T follicular helper cell (primary cell): ENCODE results near the gene TMEM164.

Experiments
- DNase-seq: peaks from one replicate; pipeline ENCODE4 v3.0.0-alpha.2; 2020; ENCODE audit warnings: low read depth

Gene TMEM164

DNA sequence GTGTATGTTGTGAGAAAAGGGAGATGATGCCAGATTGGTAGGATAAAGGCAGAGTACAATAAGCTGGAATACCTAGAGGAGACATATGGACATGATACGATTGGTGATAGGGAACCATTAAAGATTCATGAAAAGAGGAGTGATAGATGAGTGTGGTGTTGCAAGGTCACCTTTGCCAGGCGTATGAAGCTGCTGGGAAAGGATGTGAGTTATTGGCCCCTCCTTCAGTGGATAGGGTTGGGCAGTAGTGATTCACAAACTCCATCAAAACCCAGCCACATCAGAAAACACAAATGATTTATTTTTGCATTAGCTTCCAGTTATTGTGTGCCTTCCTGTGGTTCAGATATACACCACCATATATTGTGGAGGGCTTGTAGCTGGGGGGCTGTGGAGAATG lies 34.3 kb downstream of the TMEM164 start:
- no peak for DNase-seq

DNA sequence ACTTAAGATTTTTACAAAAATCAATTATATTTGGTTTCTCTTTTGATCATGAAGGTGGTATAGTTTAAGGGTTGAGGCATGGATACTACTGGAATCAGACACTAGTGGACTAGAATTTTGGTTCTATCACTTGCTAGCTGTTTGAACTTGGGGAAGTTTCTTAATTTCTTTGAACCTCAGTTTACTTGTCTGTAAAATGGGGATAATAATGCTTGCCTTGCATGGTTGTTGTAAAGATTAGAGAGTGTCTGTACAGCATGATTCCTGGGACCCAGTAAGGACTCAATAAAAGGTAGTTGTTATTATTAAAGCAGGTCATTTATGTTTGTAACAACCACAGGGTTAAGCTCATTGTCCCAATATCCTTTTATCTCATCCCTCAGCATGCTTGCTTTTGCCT lies 36.0 kb downstream of the TMEM164 start:
- DNase-seq: no peak

DNA sequence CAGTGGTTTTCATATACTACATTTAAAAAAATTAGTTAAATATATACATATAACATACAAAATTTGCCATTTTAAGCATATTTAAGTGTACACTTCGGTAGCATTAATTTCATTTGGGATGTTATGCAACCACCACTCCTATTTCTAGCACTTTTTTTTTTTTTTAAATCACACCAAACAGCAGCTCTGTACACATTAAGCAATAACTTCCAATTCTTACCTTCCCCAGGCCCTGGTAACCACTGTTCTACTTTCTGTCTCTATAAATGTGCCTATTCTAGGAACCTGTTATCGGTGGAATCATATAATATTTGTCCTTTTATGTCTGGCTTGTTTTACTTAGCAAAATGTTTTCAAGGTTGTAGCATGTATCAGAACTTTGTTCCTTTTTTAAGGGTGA lies 39.1 kb downstream of the TMEM164 start:
- DNase-seq: no peak

DNA sequence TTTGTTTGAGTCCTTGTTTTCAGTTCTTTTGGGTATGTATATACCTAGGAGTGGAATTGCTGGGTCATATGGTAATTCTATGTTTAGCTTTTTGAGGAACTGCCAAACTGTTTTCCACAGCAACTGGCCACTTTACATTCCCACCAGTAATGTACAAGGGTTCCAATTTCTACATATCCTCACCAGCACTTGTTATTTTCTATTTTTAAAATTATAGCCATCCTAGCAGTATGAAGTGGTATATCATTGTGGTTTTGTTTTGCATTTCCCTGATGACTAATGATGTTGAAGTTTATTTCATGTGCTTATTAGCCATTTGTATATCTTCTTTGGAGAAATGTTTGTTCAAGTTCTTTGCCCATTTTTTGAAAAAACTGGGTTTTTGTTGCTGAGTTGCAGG lies 39.6 kb downstream of the TMEM164 start:
- DNase-seq: no peak

DNA sequence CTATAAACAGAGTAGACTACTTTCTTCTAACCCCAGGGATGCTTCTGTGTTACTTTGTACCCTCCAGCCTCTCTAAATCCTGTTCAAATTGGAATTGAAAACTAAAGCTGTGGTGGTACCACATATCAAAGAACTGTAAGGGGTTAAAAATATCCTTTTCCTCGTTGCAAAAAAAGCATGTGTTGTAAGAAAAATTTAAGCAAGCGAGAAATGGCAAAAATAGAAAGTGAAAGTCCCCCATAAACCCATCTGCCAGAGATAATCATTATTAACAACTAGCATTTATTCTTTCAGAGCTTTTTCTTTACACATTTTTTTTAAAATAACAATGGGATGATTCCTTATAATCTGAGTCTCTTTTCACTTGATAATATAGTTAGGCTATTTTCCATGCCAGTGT lies 40.6 kb downstream of the TMEM164 start:
- DNase-seq: no peak

DNA sequence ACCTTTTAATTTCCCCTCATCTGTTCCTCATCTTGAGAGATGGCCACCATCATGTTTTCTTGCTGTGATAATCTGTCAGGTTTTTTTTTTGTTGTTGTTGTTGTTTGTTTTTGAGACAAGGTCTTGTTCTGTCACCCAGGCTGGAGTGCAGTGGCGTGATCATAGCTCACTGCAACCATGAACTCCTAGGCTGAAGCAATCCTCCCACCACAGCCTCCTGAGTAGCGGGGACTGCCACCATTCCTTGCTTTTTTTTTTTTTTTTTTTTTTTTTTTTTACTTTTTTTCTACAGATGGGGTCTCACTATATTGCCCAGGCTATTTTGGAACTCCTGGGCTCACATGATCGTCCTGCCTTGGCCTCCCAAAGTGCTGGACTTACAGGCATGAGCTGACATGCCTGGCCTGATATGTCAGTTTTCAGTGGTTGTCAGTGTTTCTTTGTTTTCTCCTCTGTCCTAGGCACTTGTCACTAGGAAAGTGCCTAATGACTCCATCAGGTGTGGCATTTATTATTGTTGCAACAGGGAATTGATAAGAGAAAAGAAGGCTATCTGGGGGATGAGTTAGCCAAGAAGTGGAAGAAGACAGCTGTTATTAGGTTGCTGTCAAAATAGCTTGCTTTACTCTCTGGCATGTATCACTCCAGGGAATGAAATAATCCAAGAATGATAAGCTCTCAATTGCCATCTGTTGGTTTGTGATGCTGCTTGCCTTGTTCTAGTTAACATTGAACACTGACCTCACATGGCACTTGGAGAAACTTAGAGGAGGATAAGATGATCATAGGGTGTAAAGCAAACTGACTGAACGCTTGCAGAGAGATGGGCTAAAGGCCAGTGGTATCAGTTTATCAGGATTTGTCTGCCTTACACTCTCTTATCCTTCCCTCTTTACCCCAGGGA lies 41.7 kb downstream of the TMEM164 start:
- DNase-seq: no peak

DNA sequence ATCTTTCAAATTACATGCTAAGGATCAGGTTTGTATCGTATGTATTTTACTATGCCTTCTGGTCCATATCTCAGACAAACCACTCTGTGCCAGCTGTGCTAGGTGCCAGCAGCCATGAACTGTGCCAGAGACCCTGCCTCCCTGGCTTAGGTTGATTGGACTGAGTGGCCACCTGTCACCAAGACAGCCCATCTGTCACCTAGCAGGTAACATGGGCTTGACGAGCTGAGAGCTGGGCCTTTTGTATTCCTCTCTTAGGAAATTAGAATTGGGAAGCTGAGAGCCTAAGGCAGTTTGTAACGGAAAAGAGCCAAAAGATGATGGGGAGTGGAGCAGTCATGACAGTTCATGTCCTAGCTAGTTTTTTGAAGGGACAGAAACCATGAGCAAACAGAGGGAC lies 42.5 kb downstream of the TMEM164 start:
- DNase-seq: no peak

DNA sequence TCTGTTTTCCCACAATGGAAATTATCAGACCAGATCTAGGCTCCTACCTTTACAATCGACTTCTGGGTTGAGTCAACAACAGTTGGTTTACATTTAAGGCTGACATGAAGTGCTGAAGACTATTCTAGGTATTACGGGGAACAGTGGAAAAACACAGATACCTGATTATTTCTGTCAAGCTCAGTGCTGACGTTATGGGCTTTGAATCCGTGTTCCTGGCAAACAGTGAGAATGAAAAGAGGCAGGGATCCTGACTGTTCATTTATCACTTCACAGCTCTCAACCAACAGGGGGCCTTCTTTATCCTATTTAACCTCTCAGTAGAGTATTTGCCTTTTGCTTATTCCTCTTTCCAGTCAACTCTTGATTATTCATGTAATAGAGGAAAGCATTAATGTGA lies 43.1 kb downstream of the TMEM164 start:
- DNase-seq: no peak

DNA sequence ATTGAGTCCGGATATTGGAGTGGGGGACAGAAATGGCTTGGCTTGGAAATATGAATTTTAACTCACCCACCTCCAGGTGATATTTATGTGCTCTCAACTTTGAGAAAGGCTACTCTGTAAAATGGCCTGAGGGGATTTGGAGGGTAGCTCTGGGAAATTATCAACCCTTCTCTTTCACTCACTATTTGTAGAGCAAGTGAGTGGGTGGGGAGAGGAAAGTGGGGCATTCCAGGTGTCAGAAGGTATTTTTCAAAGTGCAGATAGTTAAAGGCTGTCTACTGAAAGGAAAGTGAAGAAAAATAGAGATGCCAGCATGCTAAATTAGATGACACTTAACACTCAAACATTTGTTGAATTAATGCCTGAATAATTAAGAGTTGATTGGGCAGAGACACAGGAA lies 44.1 kb downstream of the TMEM164 start:
- no peak for DNase-seq

DNA sequence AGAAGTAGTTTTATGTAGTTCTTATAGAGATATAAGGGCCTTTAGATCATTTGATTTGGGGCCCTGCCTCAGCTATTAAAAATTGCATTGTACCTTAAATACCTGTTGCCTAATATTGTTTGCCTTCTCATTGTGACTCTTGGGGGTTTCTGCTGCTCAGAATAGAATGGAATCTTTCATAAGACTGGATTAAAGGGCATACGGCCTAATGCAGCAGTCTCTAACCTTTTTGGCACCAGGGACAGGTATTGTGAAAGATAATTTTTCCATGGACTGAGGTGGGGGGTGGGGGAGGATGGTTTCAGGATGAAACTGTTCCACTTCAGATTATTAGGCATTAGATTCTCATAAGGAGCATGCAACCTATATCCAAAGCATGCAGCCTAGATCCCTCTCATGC lies 46.2 kb downstream of the TMEM164 start:
- no peak for DNase-seq

DNA sequence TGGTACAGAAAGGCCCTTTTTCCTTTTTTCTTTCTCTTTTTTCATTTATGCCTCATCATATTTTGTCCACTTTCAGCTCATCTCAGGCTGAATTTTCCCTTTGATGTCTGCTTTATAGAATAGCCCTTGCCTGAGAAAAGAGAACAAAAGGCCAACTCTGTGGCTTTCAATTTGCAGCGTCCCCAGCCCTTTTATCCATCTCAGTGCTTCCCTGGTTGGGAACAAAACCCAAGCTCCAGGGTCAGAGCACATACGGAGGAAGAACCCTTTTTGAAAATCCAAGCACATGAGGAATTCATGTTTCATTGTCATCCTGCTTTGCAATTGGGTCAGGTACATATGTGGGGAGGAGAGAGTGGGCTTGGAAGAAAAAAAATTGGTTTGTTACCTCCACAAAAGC lies 47.5 kb downstream of the TMEM164 start:
- DNase-seq: no peak

DNA sequence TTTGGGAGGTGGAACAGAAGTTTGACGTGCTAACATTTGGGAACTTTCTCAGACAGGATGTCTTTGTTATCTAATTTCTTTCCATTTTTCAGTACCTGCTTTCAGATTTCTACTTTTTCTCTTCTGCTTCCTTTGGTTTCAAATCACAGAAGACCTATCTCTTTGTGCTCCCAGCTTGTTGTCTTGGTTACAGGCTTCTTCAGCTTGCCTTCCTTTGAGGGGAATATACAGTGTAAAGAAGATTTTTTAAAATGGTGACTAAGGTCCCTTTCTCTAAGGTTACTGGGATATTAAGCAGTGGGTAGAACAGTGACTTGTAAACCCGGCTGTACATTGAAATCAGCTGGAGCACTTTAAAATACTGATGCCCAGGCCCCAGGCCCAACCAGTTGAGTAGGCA lies 48.0 kb downstream of the TMEM164 start:
- DNase-seq: no peak

DNA sequence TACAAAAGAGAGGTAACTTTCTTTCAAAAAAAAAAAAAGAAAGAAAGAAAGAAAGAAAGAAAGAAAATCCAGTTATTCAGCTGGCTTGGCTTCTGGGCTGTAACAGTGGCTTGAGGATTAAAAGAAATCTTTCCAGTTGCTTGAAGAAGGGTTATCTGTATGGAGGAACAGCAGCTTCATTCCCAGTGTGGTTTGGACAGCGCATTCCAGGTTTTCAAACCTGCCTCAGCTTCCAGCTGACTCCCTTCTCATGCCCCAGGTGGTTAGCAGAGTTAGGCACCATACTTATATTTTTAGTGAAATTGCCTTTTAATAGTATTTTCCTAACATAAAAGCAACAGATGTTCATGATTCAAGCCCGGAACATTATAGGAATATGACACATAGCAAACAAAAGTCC lies 48.6 kb downstream of the TMEM164 start:
- no peak for DNase-seq

DNA sequence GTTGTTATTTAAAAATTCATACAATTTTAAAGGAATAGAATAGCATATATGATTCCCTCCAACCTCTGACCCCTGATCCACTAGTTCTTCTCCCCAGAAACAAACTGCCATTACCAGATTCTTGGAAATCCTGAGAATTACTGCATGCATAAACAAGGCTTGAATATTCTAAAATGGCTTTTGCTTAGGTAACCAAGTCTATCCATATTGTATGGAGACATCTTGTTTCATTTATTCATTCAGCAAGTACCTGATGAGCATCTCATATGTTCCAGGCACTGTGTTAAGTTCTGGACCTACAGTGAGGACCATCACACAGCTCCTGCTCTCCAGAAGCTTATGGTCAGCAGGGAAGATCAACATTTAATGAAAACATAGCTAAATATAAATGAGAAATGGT lies 49.4 kb downstream of the TMEM164 start:
- no peak for DNase-seq

DNA sequence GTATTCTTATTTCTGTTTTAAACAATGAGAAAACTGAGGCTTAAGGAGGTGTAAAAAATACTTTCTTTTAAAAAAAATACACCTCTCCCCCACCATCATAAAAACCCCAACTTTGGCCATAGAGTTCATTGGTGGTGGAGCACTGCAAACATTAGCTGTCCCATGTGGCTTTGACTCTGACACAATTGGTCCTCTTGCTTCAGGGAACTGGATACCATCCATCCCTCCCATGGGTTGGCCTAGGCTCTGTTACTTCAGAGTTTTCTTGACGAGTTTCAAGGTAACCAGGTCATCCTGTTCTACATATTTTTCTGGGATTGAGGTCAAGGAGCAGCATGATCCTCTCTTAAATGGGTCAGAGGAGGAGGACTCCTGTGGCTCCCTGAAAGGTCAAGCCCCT lies 50.5 kb downstream of the TMEM164 start:
- DNase-seq: no peak

DNA sequence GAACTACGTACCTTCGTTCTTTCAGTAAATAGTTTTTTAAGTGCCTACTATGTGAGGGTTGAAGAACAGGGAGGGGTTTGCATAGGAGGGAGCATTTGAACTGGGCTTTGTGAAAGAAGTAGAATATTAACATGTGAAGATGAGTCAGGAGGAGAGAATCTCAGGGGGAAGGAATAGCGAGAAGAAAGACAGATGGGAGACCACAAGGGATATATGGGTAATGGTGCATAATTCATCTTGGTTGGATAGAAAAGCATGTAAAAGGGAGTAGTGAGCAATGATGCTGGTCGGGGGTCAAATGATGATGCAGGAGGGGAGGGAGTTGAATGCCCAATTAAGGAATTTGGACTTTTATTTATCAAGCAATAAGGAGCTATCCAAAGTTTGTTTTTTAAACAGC lies 52.7 kb downstream of the TMEM164 start:
- no peak for DNase-seq

DNA sequence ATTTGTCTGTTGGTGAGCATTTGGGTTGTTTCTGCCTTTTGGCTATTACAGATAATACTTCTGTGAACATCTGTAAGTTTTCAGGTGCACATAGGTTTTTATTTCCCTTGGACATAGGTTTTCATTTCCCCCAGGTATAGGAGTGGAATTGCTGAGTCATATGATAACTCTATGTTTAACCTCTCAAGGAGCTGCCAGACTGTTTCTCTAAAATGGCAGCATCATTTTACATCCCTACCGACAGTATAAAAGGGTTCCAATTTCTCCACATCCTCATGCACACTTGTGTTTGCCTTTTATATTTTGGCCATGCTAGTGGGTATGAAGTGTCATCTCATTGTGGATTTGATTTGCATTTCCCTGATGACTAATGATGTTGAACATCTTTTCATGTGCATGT lies 53.5 kb downstream of the TMEM164 start:
- no peak for DNase-seq

DNA sequence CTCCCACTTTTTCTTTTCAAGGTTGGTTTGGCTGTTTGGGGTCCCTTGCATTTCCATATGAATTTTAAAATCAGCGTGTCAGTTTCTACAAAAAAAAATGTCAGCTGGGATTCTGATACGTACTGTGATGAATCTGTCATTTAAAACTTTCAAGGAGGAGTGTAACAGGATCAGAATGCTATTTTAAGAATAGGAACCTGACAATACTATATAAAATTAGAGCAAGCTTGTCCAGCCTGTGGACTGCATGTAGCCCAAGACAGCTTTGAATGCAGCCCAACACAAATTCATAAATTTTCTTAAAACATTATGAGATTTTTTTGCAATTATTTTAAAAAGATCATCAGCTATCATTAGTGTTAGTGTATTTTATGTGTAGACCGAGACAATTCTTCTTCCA lies 56.5 kb downstream of the TMEM164 start:
- DNase-seq: no peak

DNA sequence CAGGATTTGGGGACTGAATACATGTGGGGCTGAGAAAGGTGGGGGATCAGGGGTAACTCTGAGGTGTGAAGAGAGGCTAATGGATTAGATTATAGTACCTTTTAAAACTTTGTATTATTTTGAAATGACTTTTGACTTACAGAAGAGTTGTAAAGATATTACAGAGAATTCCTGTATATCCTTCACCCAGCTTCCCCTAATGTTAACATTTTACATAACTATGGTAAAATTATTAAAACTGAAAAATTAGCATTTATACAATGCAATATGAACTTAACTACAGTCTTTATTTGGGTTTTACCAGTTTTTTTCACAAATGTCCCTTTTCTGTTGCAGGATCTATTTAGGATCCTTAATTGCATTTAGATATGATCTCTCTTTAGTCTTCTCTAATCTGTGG lies 57.4 kb downstream of the TMEM164 start:
- DNase-seq: no peak

DNA sequence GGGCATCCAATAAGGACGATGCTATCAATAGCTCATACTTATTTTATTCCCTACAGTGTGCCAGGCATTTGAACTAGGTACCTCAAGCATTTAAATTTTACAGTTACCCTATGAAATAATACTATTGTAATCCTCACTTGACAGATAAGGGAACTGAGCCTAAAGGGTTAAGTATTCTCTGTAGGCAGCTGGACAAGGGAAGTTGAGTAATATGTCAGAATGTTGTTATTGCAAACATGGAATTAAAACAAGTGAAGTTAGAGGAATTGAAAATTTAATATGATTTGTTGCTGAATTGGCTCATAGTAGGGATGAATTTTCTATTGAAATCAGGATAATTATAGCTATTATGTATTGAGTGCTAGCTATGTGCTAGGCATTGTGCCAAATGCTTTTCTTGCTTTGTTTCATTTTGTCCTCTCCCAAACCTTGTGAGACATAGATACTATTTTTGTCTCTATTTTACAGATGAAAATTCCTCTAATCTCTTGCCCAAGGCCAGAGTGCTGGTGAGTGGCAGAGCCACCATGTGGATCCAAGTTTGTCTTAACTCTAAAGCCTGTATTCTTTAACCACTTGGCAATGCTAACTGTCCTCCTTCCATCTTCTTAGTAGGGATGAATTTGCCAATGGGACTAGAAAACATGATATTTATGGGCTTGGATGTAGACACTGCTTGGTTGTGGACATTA lies 58.1 kb downstream of the TMEM164 start:
- DNase-seq: no peak

DNA sequence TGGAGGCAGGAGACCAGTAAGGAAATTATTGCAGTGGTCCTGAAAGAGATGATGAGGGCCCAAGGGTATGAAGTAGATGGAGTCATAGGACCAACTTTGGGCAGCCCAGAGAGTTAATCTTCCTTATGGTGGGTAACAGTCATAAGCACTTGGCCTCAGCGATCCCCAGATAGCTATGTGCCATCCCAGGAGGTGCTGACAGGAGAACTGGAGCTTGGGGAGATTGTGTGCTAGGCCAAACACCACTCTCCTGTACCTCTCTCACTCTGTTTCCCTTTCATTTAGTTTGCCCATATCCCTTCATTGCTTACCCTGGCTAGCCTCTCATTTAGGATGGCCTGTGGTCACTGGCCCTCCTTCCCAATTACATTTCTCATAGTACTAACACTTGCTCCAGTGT lies 60.0 kb downstream of the TMEM164 start:
- DNase-seq: no peak

DNA sequence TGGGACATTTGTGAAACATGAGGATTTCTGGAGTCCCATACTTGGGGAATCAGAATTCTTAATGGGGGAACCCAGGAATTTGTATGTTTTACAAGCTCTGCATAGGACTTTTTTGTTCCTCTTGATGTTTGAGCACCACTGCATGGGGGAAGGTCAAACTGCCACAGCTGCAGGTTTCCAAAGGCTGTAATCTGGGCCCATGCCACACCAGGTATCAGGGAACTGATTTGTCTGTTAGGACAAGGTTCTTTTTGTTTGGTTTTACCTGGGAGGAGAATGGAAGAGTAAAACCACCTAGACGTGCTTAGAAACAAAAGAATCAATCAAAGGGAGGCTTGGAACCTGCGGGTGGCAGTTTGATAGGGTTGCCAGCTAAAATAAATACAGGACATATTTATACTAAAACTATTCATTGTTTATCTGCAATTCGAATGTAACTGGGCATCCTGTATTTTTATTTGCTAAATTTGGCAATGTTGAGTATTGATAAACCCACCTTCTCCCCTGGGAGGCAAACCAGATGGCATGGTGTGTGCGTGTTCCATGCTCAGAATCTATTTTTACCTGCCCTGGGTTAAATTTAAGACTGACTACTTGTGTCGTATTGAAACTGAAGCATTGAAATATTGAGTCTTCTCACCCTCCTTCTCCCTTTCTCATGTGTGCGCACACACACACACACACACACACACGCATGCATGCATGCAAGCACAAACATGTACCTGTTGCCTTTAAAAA lies 63.7 kb downstream of the TMEM164 start:
- DNase-seq: no peak

DNA sequence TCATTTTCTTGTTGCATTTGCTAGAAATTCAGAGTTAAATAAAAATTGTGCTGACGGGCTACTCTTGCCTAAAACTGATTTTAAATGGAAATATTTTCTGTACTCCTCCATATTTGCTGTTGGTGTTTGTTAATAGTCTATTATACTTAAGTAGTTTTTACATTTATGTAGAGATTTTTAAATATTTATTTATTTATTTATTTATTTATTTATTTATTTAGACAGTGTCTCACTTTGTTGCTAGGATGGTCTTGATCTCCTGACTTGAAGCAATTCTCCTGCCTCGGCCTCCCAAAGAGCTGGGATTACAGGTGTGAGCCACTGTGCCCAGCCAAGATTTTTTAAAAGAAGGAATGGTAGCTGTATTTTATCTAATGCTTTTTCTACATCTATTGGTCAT lies 68.1 kb downstream of the TMEM164 start:
- DNase-seq: no peak
